PFSK-1 (cell line): ENCODE data around the gene TNS1.

ENCODE experiments used
- POLR2AphosphoS5 ChIP-seq: IDR thresholded peaks from 2 replicates; pipeline ENCODE4 v1.6.1; 2012; ENCODE audit warnings: low read depth, mild to moderate bottlenecking, control low read depth, low read length, moderate library complexity
- REST ChIP-seq, 2 experiments: IDR thresholded peaks; 2 replicates each; pipeline versions ENCODE4 v1.6.1 to v1.8.0; 2011 to 2012; ENCODE audit warnings: low read depth in 2 of 2, low read length in 2 of 2, control low read depth in 1 of 2, inconsistent platforms in 1 of 2, mild to moderate bottlenecking in 1 of 2, moderate library complexity in 1 of 2; ENCODE audit not compliant: insufficient read depth in 1 of 2
- TAF1 ChIP-seq: IDR thresholded peaks from 2 replicates; pipeline ENCODE4 v1.6.1; 2012; ENCODE audit warnings: low read length, control low read depth, borderline replicate concordance; ENCODE audit not compliant: insufficient read depth

GRCh38 chr2:217864963-217865772, 137.6 kb downstream of the TNS1 start:
- TF ChIP-seq REST (IDR thresholded peaks at IDR 0.05; ENCODE audit: insufficient read depth in 1 of 2, low read depth in 2 of 2, low read length in 2 of 2) (no peak), TAF1 (no peak), POLR2AphosphoS5 (no peak)
